Esophagus muscularis mucosa (tissue), 4 donors: ENCODE data around the gene SLC3A2. TPM values are rescaled to one million over a fixed set of nuclear protein-coding genes. Genes with fewer than 3 reads are reported as not detected.

Experiments used
- DNase-seq: peaks from one replicate; pipeline ENCODE4 v3.0.0-alpha.2; 2017; ENCODE audit errors: extremely low spot score
- H3K27ac ChIP-seq, 4 donors: fragments of 200-600 bp; sonication (generic); replicated peaks in 1 of 4; 1 replicate in 3 of 4; 2 replicates in 1 of 4; pipeline ENCODE4 v1.5.1; 2016 to 2019; ENCODE audit warnings: mild to moderate bottlenecking in 1 of 4
- H3K27me3 ChIP-seq, 4 donors: fragments of 200-600 bp; sonication (generic); one replicate each; pipeline versions ENCODE4 v1.5.1 to v1.6.0; 2016 to 2019
- H3K36me3 ChIP-seq, 4 donors: fragments of 200-600 bp; sonication (generic); one replicate each; pipeline ENCODE4 v1.5.1; 2016 to 2019
- H3K4me1 ChIP-seq, 4 donors: fragments of 200-600 bp; sonication (generic); one replicate each; pipeline ENCODE4 v1.5.1; 2016 to 2019
- H3K4me3 ChIP-seq, 4 donors: fragments of 200-600 bp; sonication (generic); 1 replicate in 2 of 4; 2 replicates in 2 of 4; pipeline ENCODE4 v1.5.1; 2016 to 2019; ENCODE audit warnings: mild to moderate bottlenecking in 4 of 4, moderate library complexity in 1 of 4
- H3K9me3 ChIP-seq, 4 donors: fragments of 200-600 bp; sonication (generic); 1 replicate in 3 of 4; 2 replicates in 1 of 4; pipeline ENCODE4 v1.5.1; 2016 to 2019
- EP300 ChIP-seq: sonication (generic); formaldehyde crosslinking; IDR thresholded peaks from one replicate; pipeline ENCODE4 v1.6.1; 2017; ENCODE audit warnings: antibody characterized with exemption
- POLR2A ChIP-seq: fragments of 450-650 bp; IDR thresholded peaks from one replicate; pipeline ENCODE4 v1.6.1; 2017; ENCODE audit warnings: antibody characterized with exemption, moderate library complexity, mild to moderate bottlenecking, low read depth
- POLR2AphosphoS5 ChIP-seq, 2 donors: sonication (generic); formaldehyde crosslinking; IDR thresholded peaks; one replicate each; pipeline ENCODE4 v1.6.1; 2017; ENCODE audit warnings: antibody characterized with exemption in 2 of 2
- WGBS: methylation state at CpG from one replicate; pipeline ENCODE4 v1.1.5; 2018; 5-methylcytosine and 5-hydroxymethylcytosine counted together
- intact Hi-C: fragments of 100-400 bp; cut with DNase I; formaldehyde crosslinking; loops from one replicate; pipeline ENCODE4 v1.15.1; 2023
- total RNA-seq, 4 donors: library from RNA; depleted of rRNA; stranded (reverse); fragments of >200 nt; gene quantifications; one replicate each; pipeline versions ENCODE4 v1.1.0 to v1.2.1, GENCODE V29; 2016
- TF ChIP-seq, protein P1 (sequence below), 3 experiments: fragments of 200-600 bp in 2 of 3; fragments of 450-650 bp in 1 of 3; sonication (generic) in 2 of 3; IDR thresholded peaks; one replicate each; pipeline ENCODE4 v1.5.1; 2017 to 2019; ENCODE audit warnings: antibody characterized with exemption in 3 of 3, mild to moderate bottlenecking in 2 of 3, moderate library complexity in 1 of 3

The SLC3A2 gene
- total RNA-seq, 4 donors from 2014 or later = 53.2 to 123 (median 86.4) TPM

DNA sequence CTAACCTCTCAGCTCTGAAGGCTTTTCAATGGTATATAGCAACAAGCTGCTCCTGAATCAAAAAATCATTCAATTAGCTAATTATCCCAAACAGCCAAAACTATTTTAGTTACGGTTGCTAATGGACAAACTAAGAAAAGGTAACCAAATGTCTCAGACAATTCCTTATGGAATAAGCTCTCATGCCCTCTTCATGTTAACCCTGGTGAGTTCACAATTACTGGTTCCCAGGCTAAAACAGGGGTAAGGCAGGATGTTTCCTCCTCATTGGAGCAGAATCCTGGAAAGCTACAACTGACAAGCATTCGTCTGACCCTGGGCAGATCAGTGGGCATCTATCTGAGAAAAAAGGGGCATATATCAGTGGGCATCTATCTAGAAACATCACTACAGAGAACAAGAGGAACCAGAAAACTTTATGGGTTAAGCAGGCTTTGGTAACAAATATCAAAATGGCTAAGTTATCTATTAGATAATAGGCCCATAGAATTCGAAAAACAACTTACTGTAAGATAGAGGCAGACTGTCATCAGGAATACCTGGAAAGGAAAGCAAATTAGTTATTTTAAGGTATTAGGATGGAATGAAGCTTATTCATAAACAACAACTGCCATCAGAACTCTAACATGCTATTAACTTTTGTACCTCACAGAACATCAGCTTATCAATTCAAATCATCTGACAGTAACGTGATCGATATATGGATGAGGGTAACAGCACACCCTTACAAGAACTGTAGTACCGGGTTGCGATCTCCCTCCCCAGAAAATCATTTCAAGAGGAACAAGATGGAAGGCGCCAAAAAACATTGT is 26.5 kb upstream of the SLC3A2 start:
- 16% methylated on average over 8 of the region's 8 CpGs for WGBS
- TF ChIP-seq POLR2A (no peak), POLR2AphosphoS5 (IDR thresholded peaks at IDR 0.05) (no peak), EP300 (no peak)
- TF ChIP-seq, protein P1, sequence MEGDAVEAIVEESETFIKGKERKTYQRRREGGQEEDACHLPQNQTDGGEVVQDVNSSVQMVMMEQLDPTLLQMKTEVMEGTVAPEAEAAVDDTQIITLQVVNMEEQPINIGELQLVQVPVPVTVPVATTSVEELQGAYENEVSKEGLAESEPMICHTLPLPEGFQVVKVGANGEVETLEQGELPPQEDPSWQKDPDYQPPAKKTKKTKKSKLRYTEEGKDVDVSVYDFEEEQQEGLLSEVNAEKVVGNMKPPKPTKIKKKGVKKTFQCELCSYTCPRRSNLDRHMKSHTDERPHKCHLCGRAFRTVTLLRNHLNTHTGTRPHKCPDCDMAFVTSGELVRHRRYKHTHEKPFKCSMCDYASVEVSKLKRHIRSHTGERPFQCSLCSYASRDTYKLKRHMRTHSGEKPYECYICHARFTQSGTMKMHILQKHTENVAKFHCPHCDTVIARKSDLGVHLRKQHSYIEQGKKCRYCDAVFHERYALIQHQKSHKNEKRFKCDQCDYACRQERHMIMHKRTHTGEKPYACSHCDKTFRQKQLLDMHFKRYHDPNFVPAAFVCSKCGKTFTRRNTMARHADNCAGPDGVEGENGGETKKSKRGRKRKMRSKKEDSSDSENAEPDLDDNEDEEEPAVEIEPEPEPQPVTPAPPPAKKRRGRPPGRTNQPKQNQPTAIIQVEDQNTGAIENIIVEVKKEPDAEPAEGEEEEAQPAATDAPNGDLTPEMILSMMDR (IDR thresholded peaks at IDR 0.05) = no peak
- no peaks in the 10 kb centered on the region for H3K9me3 ChIP-seq

DNA sequence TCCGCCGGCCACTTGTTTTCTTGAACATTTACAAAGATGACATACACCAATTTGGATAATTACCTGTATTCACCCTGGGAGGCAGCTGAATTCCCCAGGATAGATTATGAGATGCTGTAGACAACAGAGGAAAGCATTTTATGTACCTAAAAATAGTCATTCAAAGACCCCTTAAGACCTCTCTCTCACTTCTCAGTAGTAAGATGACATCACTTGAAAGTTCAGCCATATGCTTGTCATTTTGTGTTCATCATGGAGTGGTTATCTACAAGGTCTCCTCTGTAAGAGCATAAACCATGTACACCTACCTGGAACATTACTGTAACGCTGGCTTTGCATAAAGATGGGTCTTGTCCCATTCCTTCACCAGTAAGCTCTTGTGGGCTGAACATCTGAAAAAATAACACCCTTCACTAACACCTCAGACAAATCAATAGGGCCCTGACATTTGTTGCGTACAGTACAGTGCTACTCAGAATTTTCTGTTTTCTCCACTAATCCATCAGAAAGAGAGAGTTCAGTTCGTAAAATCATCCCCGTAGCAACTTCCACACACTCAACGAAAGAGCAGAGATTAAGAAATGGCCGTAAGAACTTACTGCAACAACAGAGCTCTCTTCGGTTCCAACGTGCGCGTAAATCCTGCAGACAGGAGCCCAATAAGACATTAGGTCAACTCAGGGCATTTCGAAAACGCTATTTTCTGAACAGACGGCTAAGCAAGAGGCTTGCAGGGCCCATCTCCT is 25.7 kb upstream of the SLC3A2 start:
- no peak for TF ChIP-seq POLR2A
- no peak for TF ChIP-seq POLR2AphosphoS5 (IDR thresholded peaks at IDR 0.05)
- TF ChIP-seq, protein P1 (IDR thresholded peaks at IDR 0.05) = no peak
- no peak for TF ChIP-seq EP300
- Histone ChIP-seq H3K27ac (peak overlapping the region; percentile 79 to 85 (median 83)), H3K9me3 (no peaks in the 10 kb centered on the region), H3K4me1 (peaks cover 25 to 49% (median 39%) of the 10 kb centered on the region in 4 donors), H3K27me3 (no peaks in the 10 kb centered on the region), H3K36me3 (peaks cover 26 to 36% (median 30%) of the 10 kb centered on the region in 4 donors), H3K4me3 (peak overlapping the region; percentile 56 to 78 (median 72))
- DNase-seq = no peak
- 3% methylated on average over 15 of the region's 15 CpGs for WGBS
- intact Hi-C loops = loop anchor here (2.0 to 10.0 kb wide), 2 partner anchors 26 to 260 kb away; partner anchors contain the start of genes SLC3A2 and TUT1

More for the DNA sequence above, 26.5 kb upstream of the SLC3A2 start:
- Histone ChIP-seq H3K27ac (peak overlapping the region; percentile 79 to 85 (median 83)), H3K27me3 (no peaks in the 10 kb centered on the region), H3K4me1 (peaks cover 25 to 49% (median 39%) of the 10 kb centered on the region in 4 donors), H3K4me3 (peak overlapping the region; percentile 56 to 78 (median 72)), H3K36me3 (peaks cover 26 to 36% (median 30%) of the 10 kb centered on the region in 4 donors)
- intact Hi-C loops = loop anchor here (2.0 to 10.0 kb wide), 2 partner anchors 27 to 259 kb away; partner anchors contain the start of genes SLC3A2 and TUT1
- DNase-seq = no peak

DNA sequence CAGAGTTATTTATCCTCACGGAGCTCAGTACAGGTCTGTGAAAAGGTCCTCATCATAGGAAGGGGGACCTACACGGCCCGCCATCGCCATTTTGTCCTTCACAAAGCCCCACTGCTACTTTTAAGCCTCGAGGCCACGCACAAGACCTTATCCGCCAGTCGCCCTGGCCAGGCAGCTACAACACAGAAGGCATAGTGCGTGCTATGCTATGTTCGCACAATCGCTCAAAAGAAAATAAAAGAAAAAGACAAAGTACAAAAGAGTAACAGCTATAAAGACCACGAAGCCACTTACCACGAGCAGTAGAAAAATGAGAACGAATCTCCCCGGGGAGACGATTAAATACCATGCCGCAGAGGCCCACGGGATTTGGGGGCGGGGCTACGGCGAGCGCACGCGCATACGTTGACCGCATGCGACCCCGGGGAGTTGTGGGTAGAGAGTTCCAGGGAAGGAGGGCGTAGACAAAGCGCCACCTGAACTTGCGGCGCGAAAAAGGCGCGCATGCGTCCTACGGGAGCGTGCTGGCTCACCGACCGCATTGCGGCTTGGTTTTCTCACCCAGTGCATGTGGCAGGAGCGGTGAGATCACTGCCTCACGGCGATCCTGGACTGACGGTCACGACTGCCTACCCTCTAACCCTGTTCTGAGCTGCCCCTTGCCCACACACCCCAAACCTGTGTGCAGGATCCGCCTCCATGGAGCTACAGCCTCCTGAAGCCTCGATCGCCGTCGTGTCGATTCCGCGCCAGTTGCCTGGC is 24.9 kb upstream of the SLC3A2 start:
- peaks cover 26 to 36% (median 30%) of the 10 kb centered on the region in 4 donors for H3K36me3 ChIP-seq
- peak; percentile 99 for DNase-seq
- peak overlapping the region; percentile 79 to 85 (median 83) for H3K27ac ChIP-seq
- H3K27me3 ChIP-seq = no peaks in the 10 kb centered on the region
- peak overlapping the region; percentile 56 to 78 (median 72) for H3K4me3 ChIP-seq
- WGBS = under 1% methylated on average over 44 of the region's 54 CpGs
- peaks cover 25 to 49% (median 39%) of the 10 kb centered on the region in 4 donors for H3K4me1 ChIP-seq
- no peaks in the 10 kb centered on the region for H3K9me3 ChIP-seq
- TF ChIP-seq EP300 (no peak), POLR2AphosphoS5 (IDR thresholded peaks at IDR 0.05) (peak; percentile 99), POLR2A (peak; percentile 90)
- TF ChIP-seq, protein P1 (IDR thresholded peaks at IDR 0.05) = peak in 1 of 3 experiments; percentile 33
- intact Hi-C loops = loop anchor here (2.0 to 10.0 kb wide), 2 partner anchors 25 to 261 kb away; partner anchors contain the start of genes SLC3A2 and TUT1

DNA sequence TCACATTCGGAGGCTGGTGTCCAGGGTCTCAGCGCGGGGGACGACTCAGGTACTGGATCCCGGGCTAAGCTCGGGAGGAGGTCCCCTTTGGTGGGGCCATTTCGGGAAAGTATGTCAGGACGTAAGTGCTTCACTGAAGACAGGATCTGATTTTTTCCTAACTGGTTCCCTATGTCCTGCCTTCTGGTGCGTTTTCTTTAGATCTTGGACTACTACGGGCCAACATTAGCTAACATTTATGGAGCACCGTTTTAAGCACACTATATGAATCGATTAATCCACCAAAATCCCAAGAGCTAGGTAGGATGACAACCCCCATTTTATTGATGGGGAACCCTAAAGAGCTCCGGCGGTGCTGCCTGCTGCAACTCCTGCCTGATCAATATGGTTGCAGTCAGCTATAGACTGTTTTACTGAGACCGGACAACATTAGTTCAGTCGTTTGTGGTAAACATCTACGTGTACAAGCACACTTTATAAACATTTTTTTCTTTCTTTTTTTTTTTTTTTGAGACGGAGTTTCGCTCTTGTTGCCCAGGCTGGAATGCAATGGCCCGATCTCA is 24.3 kb upstream of the SLC3A2 start:
- DNase-seq = no peak
- Histone ChIP-seq H3K4me3 (peak overlapping the region; percentile 56 to 78 (median 72)), H3K27ac (peak overlapping the region; percentile 73 to 85 (median 80)), H3K9me3 (no peaks in the 10 kb centered on the region), H3K36me3 (peaks cover 23 to 34% (median 29%) of the 10 kb centered on the region in 4 donors), H3K27me3 (no peaks in the 10 kb centered on the region), H3K4me1 (peaks cover 25 to 49% (median 39%) of the 10 kb centered on the region in 4 donors)
- intact Hi-C loops = loop anchor here (10.0 kb wide), 1 partner anchor 262 kb away; the partner anchor contains the start of gene TUT1
- 18% methylated on average over 13 of the region's 20 CpGs for WGBS
- TF ChIP-seq POLR2AphosphoS5 (IDR thresholded peaks at IDR 0.05) (no peak), POLR2A (no peak), EP300 (no peak)
- TF ChIP-seq, protein P1 (IDR thresholded peaks at IDR 0.05) = no peak
